Karpas-422 (cell line): Measurements from ENCODE around the gene SNX14. TPM values are rescaled to one million over a fixed set of nuclear protein-coding genes. Genes with fewer than 3 reads are reported as not detected.
"Not testable (repeated sequence)": the region's sequence is repeated elsewhere in the genome, so short reads cannot be mapped to it uniquely, and the experiment has no call there.

Source experiments
- DNase-seq: peaks from one replicate; pipeline ENCODE4 v3.0.0-alpha.2; 2015
- H2AFZ ChIP-seq: fragments of 200-600 bp; sonication (generic); 2 replicates; pipeline ENCODE4 v1.6.1; 2014; ENCODE audit warnings: antibody characterized with exemption, low read length, mixed read lengths
- H3K27ac ChIP-seq: fragments of 200-600 bp; sonication (generic); 2 replicates; pipeline ENCODE4 v1.5.1; 2014; ENCODE audit warnings: mild to moderate bottlenecking, low read length, moderate library complexity
- H3K27me3 ChIP-seq: fragments of 200-600 bp; sonication (generic); 2 replicates; pipeline ENCODE4 v1.6.1; 2014; ENCODE audit warnings: low read length, mixed read lengths
- H3K36me3 ChIP-seq: fragments of 200-600 bp; sonication (generic); 2 replicates; pipeline ENCODE4 v1.6.1; 2014; ENCODE audit warnings: low read length, mixed read lengths; ENCODE audit not compliant: insufficient read depth
- H3K4me1 ChIP-seq: fragments of 200-600 bp; sonication (generic); 2 replicates; pipeline ENCODE4 v1.6.1; 2014; ENCODE audit warnings: mild to moderate bottlenecking, low read length, mixed read lengths
- H3K4me2 ChIP-seq: fragments of 200-600 bp; sonication (generic); 2 replicates; pipeline ENCODE4 v1.6.1; 2014; ENCODE audit warnings: low read length, low read depth, mild to moderate bottlenecking; ENCODE audit not compliant: poor library complexity, severe bottlenecking
- H3K4me3 ChIP-seq: fragments of 200-600 bp; sonication (generic); 2 replicates; pipeline ENCODE4 v1.5.1; 2014; ENCODE audit warnings: mild to moderate bottlenecking, antibody characterized with exemption, low read length, mixed read lengths
- H3K79me2 ChIP-seq: fragments of 200-600 bp; sonication (generic); 2 replicates; pipeline ENCODE4 v1.6.1; 2014; ENCODE audit warnings: mild to moderate bottlenecking, low read length, mixed read lengths
- H3K9ac ChIP-seq: fragments of 200-600 bp; sonication (generic); 2 replicates; pipeline ENCODE4 v1.6.0; 2014; ENCODE audit warnings: low read length
- H3K9me2 ChIP-seq: fragments of 200-600 bp; sonication (generic), shearing (Covaris generic); replicated peaks from 2 replicates; pipeline ENCODE4 v1.6.0; 2014; ENCODE audit warnings: mild to moderate bottlenecking, low read length, moderate library complexity; ENCODE audit not compliant: insufficient read depth
- H3K9me3 ChIP-seq: fragments of 300-700, 200-600 bp; sonication (generic); 2 replicates; pipeline ENCODE4 v1.6.1; 2014; ENCODE audit warnings: low read length, mixed read lengths
- H4K20me1 ChIP-seq: fragments of 200-600 bp; sonication (generic); 2 replicates; pipeline ENCODE4 v1.6.1; 2014; ENCODE audit warnings: mild to moderate bottlenecking, antibody characterized with exemption, low read length, low read depth; ENCODE audit not compliant: insufficient read depth
- total RNA-seq: library from RNA; depleted of rRNA; stranded (reverse); fragments of >200 nt; shearing (Covaris generic); gene quantifications from 2 replicates; pipeline ENCODE4 v1.2.3, GENCODE V29; 2014; ENCODE audit warnings: low replicate concordance

Gene SNX14
- total RNA-seq, 1 experiment from 2014 or later: 153 TPM

- H3K27ac ChIP-seq: no peak overlapping the region
- H3K4me3 ChIP-seq: no peak overlapping the region
- peaks cover 78% of the 10 kb centered on the region for H3K36me3 ChIP-seq
- H3K4me2 ChIP-seq: no peak overlapping the region
- H3K4me1 ChIP-seq: no peaks in the 10 kb centered on the region; the same call in 1 of the 2 replicates
- no peaks in the 10 kb centered on the region for H3K27me3 ChIP-seq
- no peaks in the 10 kb centered on the region for H3K9me3 ChIP-seq
- no peak for DNase-seq
- H3K9ac ChIP-seq: no peak overlapping the region
- H4K20me1 ChIP-seq: peaks cover 67% of the 10 kb centered on the region
- H3K9me2 ChIP-seq: no peaks in the 10 kb centered on the region
- H2AFZ ChIP-seq: no peak overlapping the region
- H3K79me2 ChIP-seq: peaks cover 94% of the 10 kb centered on the region
Observed at GRCh38 chr6:85632164-85632942, 38.7 kb upstream of the SNX14 start.

DNA sequence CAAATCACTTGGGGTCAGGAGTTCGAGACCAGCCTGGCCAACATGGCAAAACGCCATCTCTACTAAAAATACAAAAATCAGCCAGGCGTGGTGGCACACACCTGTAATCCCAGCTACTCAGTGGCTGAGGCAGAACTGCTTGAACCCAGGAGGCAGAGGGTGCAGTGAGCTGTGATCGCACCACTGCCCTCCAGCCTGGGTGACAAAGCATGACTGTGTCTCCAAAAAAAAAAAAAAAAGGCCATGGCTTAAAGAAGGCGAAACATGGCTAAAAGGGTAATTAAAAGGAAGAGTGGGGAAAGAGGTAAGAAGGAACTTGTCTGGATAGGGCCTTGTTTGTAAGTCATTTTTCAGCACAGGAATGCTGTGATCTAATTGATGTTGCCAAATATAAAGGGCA, 37.5 kb upstream of the SNX14 start:
- H3K27ac ChIP-seq, H3K9ac ChIP-seq, H3K4me3 ChIP-seq, H3K9me2 ChIP-seq, H3K4me2 ChIP-seq, DNase-seq, H2AFZ ChIP-seq, H3K4me1 ChIP-seq, H3K9me3 ChIP-seq, H3K27me3 ChIP-seq: not testable (repeated sequence)
- Histone ChIP-seq H3K36me3 (peaks cover 76% of the 10 kb centered on the region; the same call in 1 of the 2 replicates), H4K20me1 (peaks cover 61% of the 10 kb centered on the region), H3K79me2 (peaks cover 94% of the 10 kb centered on the region)

- peaks cover 62% of the 10 kb centered on the region for H4K20me1 ChIP-seq
- no peak for DNase-seq
- peaks cover 78% of the 10 kb centered on the region for H3K36me3 ChIP-seq
- no peaks in the 10 kb centered on the region for H3K9me2 ChIP-seq
- no peak overlapping the region for H3K9ac ChIP-seq
- H3K27ac ChIP-seq: no peak overlapping the region
- H3K4me1 ChIP-seq: no peaks in the 10 kb centered on the region; the same call in 1 of the 2 replicates
- H3K4me3 ChIP-seq: no peak overlapping the region
- H3K9me3 ChIP-seq: no peaks in the 10 kb centered on the region
- no peaks in the 10 kb centered on the region for H3K27me3 ChIP-seq
- H3K4me2 ChIP-seq: no peak overlapping the region
- H3K79me2 ChIP-seq: peaks cover 94% of the 10 kb centered on the region
- H2AFZ ChIP-seq: no peak overlapping the region
Observed at GRCh38 chr6:85628353-85628752, 34.7 kb upstream of the SNX14 start.

GRCh38 chr6:85620308-85620707, 26.6 kb upstream of the SNX14 start:
- no peaks in the 10 kb centered on the region for H3K9me3 ChIP-seq
- H3K4me2 ChIP-seq: no peak overlapping the region
- peaks cover 43% of the 10 kb centered on the region for H4K20me1 ChIP-seq
- H3K9me2 ChIP-seq: no peaks in the 10 kb centered on the region
- H3K27ac ChIP-seq: no peak overlapping the region
- no peak for DNase-seq
- H3K4me3 ChIP-seq: no peak overlapping the region
- no peak overlapping the region for H2AFZ ChIP-seq
- no peaks in the 10 kb centered on the region for H3K4me1 ChIP-seq
- no peaks in the 10 kb centered on the region for H3K27me3 ChIP-seq
- peaks cover 94% of the 10 kb centered on the region for H3K36me3 ChIP-seq
- peaks cover 97% of the 10 kb centered on the region for H3K79me2 ChIP-seq
- H3K9ac ChIP-seq: no peak overlapping the region

GRCh38 chr6:85614780-85615179, 21.1 kb upstream of the SNX14 start:
- no peak overlapping the region for H3K9ac ChIP-seq
- H3K4me3 ChIP-seq: no peak overlapping the region
- H3K36me3 ChIP-seq: peaks cover 93% of the 10 kb centered on the region
- H3K27ac ChIP-seq: no peak overlapping the region
- H3K9me3 ChIP-seq: no peaks in the 10 kb centered on the region
- no peaks in the 10 kb centered on the region for H3K27me3 ChIP-seq
- H3K4me1 ChIP-seq: peaks cover 21% of the 10 kb centered on the region
- peaks cover 78% of the 10 kb centered on the region for H3K79me2 ChIP-seq
- no peak for DNase-seq
- no peak overlapping the region for H3K4me2 ChIP-seq
- H2AFZ ChIP-seq: no peak overlapping the region
- H4K20me1 ChIP-seq: peaks cover 44% of the 10 kb centered on the region
- H3K9me2 ChIP-seq: no peaks in the 10 kb centered on the region

DNA sequence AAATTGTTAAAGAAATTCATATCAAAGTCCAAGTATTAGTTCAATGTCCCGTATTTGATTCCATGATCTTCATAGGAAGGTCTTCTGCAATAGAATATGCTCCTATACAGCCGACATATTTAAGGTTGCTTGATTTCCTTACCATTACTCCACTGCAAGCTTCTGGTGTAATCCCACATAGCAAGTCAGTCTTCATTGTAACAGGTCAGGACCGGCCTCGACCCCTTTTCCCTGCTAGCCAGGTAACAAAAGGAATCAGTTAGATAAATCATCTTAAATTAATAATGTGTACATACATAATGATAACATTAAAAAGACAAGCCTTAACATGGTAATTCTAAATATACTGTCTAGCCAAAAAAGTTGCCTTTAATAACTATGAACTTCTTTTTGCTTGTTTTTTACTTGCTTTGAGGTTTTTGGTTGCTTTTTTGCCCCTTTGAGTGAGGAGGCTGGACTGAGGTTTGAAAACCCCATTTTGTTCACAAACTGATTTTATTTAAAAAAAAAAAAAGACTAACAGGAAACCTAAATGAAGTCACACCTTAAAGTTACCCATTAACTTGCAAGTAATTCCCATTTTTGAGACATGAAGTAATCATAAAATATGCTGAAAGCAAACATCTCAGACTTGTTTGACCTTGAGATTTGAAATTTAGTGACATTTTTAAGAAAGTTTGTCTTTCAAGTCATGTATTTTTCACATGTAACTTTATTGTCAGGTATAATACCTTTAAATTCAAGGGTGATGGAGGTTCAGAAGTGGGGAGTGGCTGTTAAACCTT, 19.2 kb upstream of the SNX14 start:
- no peak for DNase-seq
- peaks cover 34% of the 10 kb centered on the region for H4K20me1 ChIP-seq
- no peak overlapping the region for H3K9ac ChIP-seq
- H3K36me3 ChIP-seq: peaks cover 94% of the 10 kb centered on the region
- H3K4me1 ChIP-seq: peaks cover 29% of the 10 kb centered on the region
- H3K9me2 ChIP-seq: no peaks in the 10 kb centered on the region
- no peak overlapping the region for H2AFZ ChIP-seq
- H3K4me3 ChIP-seq: no peak overlapping the region
- H3K9me3 ChIP-seq: no peaks in the 10 kb centered on the region
- H3K4me2 ChIP-seq: no peak overlapping the region
- H3K27ac ChIP-seq: no peak overlapping the region
- H3K79me2 ChIP-seq: peaks cover 68% of the 10 kb centered on the region
- H3K27me3 ChIP-seq: no peaks in the 10 kb centered on the region

DNA sequence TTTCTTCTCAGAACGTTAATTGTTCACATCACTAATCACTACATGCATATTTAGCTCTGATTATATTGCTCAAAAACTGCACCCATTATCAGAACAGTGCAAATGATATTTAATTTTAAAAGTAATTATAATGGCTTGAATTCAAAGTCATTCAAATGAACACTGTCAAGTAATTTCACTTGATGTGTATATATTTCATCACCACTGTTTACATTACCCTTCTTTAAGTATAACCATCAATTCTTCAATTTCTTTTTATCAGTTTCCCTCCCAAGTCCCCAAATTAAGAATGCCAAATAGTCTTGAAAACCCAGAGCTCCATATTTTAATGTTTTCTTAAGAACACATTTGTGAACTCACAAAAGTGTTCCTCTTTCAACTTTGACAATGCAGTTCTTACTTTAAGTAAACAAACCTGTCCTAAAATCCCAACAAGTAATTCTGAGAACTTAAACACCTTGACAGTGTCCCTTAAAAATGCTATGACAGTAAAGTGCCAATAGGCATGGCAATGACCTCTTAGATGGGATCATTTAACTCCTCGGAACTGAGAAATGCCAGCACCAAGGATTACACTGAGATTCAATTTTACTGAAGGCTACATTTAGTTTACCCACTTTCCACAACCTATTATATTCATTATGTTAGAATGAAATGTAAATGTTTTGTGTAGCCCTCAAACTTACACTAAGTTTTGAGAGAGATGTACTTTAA, 16.7 kb upstream of the SNX14 start:
- H3K4me1 ChIP-seq: peaks cover 29% of the 10 kb centered on the region
- H3K9me2 ChIP-seq: no peaks in the 10 kb centered on the region
- DNase-seq: no peak
- H3K79me2 ChIP-seq: peaks cover 57% of the 10 kb centered on the region
- no peak overlapping the region for H3K4me3 ChIP-seq
- no peaks in the 10 kb centered on the region for H3K27me3 ChIP-seq
- peaks cover 93% of the 10 kb centered on the region for H3K36me3 ChIP-seq
- peaks cover 13% of the 10 kb centered on the region; the same call in 1 of the 2 replicates for H4K20me1 ChIP-seq
- no peaks in the 10 kb centered on the region for H3K9me3 ChIP-seq
- no peak overlapping the region for H2AFZ ChIP-seq
- H3K9ac ChIP-seq: no peak overlapping the region
- H3K4me2 ChIP-seq: no peak overlapping the region
- H3K27ac ChIP-seq: no peak overlapping the region

GRCh38 chr6:85602100-85602499, 8.4 kb upstream of the SNX14 start:
- Histone ChIP-seq H3K9me2 (no peaks in the 10 kb centered on the region), H3K79me2 (peaks cover 8% of the 10 kb centered on the region; the same call in 1 of the 2 replicates), H3K4me3 (no peak overlapping the region), H3K9ac (no peak overlapping the region), H3K36me3 (peaks cover 16% of the 10 kb centered on the region; the same call in 1 of the 2 replicates), H3K27me3 (no peaks in the 10 kb centered on the region), H3K4me1 (peaks cover 19% of the 10 kb centered on the region), H2AFZ (no peak overlapping the region), H3K27ac (no peak overlapping the region), H4K20me1 (no peaks in the 10 kb centered on the region), H3K9me3 (no peaks in the 10 kb centered on the region), H3K4me2 (no peak overlapping the region)
- no peak for DNase-seq
